Airway epithelial cell (primary cell): ENCODE measurements around the gene ARID5B. TPM values are rescaled to one million over a fixed set of nuclear protein-coding genes. Genes with fewer than 3 reads are reported as not detected.

Source experiments
- total RNA-seq: library from RNA; depleted of rRNA; stranded (reverse); fragments of >200 nt; gene quantifications from 2 replicates; pipeline ENCODE4 v1.2.3, GENCODE V29; 2015

Gene ARID5B
- 11.3 and 15.4 TPM in 2 replicates for total RNA-seq

DNA sequence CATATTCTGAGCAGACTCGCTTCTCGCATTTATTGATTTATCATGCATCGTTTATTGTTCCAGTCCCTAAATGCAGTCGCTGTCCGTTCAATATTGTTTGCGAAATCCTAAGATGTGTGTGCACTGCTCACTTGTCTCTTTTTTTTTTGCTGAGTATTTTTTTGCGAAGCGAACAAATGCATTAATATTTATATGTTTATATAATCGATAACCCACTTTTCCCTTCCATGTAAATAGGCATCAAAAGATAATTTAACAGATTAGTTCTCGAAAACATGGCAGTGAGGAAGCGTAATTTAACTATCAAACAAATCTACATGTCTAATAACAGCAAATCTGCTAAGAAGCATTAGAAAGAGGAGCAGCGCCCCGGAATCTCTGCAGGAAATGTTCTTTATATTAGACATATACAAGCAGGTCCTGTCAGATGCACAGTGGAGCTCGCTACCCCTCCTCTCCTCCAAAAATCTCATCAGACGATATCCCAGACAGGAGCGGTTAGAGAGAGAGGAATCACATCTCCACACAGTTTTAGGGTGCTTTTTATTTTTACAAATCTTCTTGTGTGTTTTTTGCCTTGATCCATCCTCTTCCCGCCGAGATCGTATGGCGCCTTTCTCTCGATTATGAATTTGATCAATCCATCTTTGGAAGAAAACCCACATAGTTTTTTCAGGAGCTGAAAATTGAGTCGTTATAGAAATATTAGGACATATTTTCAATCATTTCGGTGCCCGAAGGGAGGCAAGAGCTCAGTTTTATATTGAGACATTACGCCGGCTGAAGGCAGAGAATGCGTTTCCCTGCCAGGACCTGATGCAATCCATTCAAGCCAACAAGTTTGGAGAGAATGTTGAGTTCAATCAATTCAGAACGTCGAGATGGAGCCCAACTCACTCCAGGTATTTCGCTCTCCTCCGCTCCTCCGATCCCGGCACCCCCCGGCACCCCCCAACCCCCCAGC, at the start of gene ARID5B:
ARID5B (plus strand) TSS at position 871 of the 964 bp plus-strand sequence; CDS start at position 882, 11 bp downstream.

Other genes with a start within 250 kb of the ARID5B start
- not detected in 2 replicates for gene CABCOCO1, start 238.8 kb upstream of the ARID5B start, total RNA-seq